ENCODE measurements around the gene SFTA2. TPM values are rescaled to one million over a fixed set of nuclear protein-coding genes. Genes with fewer than 3 reads are reported as not detected.

The SFTA2 gene
- total and polyA plus RNA-seq, 9 of the 15 experiments (the other 6 are each of a cell fraction or from before 2014, with no cell fraction given) = not detected

DNA sequence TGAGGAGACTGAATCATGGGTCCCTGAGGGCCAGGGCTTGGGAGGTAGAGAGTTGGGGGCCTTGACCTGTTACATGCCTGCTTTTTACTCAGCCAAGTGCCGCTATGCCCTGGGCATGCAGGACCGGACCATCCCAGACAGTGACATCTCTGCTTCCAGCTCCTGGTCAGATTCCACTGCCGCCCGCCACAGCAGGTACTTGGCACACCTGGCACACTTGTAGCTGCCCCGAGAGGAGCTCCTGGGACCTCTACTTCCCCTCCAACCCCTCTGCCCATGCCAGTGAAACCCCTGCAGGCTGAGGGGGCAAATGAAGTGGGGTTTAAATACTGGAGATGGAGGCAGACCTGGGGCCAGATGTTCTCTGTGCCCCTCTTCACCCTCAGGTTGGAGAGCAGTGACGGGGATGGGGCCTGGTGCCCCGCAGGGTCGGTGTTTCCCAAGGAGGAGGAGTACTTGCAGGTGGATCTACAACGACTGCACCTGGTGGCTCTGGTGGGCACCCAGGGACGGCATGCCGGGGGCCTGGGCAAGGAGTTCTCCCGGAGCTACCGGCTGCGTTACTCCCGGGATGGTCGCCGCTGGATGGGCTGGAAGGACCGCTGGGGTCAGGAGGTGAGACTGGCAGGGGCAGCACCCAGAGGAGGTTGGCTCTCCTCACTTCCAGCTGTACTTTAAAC is 43.0 kb downstream of the SFTA2 start:
- intact Hi-C loops (cut with micrococcal nuclease) = no loop called here
- peak; percentile 34; the same call in 1 of the 2 replicates for TF ChIP-seq MED1 (CRISPR knock-in tag; IDR thresholded peaks at IDR 0.05; ENCODE audit: borderline replicate concordance)
- TF ChIP-seq, protein P1, sequence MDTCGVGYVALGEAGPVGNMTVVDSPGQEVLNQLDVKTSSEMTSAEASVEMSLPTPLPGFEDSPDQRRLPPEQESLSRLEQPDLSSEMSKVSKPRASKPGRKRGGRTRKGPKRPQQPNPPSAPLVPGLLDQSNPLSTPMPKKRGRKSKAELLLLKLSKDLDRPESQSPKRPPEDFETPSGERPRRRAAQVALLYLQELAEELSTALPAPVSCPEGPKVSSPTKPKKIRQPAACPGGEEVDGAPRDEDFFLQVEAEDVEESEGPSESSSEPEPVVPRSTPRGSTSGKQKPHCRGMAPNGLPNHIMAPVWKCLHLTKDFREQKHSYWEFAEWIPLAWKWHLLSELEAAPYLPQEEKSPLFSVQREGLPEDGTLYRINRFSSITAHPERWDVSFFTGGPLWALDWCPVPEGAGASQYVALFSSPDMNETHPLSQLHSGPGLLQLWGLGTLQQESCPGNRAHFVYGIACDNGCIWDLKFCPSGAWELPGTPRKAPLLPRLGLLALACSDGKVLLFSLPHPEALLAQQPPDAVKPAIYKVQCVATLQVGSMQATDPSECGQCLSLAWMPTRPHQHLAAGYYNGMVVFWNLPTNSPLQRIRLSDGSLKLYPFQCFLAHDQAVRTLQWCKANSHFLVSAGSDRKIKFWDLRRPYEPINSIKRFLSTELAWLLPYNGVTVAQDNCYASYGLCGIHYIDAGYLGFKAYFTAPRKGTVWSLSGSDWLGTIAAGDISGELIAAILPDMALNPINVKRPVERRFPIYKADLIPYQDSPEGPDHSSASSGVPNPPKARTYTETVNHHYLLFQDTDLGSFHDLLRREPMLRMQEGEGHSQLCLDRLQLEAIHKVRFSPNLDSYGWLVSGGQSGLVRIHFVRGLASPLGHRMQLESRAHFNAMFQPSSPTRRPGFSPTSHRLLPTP (IDR thresholded peaks at IDR 0.05; ENCODE audit: borderline replicate concordance, extremely low read depth, insufficient read length) = no peak
- Histone ChIP-seq H3K9me3 (replicated peaks; ENCODE audit: control insufficient read depth, insufficient read depth, low read depth, low read length) (no peaks in the 10 kb centered on the region), H3K9ac (ENCODE audit: insufficient read depth in 1 of 2, low read depth in 2 of 2, low read length in 2 of 2) (peak overlapping the region in 1 of 2 experiments; percentile 66; a peak in 2 of 4 replicates), H3K4me3 (no peak overlapping the region), H3K36me3 (ENCODE audit: control insufficient read depth, insufficient read depth, low read length) (peaks cover 48% of the 10 kb centered on the region), H3K4me1 (replicated peaks in 1 of 2; ENCODE audit: control insufficient read depth in 2 of 2, insufficient read depth in 2 of 2, low read length in 2 of 2) (peaks cover 27 to 48% of the 10 kb centered on the region in 2 experiments), H3K27ac (ENCODE audit: extremely low read depth, low read depth, low read length) (no peak overlapping the region), H3K27me3 (ENCODE audit: control insufficient read depth in 2 of 2, insufficient read depth in 2 of 2, low read length in 2 of 2) (no peaks in the 10 kb centered on the region), H4K20me1 (replicated peaks; ENCODE audit: control insufficient read depth, insufficient read depth, low read length) (peaks cover 9% of the 10 kb centered on the region; the same call in 1 of the 2 replicates), H3K79me2 (ENCODE audit: control insufficient read depth, insufficient read depth, low read length) (peaks cover 43% of the 10 kb centered on the region), H3K9me1 (ENCODE audit: control insufficient read depth, insufficient read depth, low read length) (peaks cover 3% of the 10 kb centered on the region), H3K4me2 (ENCODE audit: insufficient read depth, low read length) (no peak overlapping the region), H2AFZ (ENCODE audit: low read depth, low read length) (no peak overlapping the region)
- FAIRE-seq = no peak
- in situ Hi-C loops (cut with MboI) = no loop called here
- CTCF ChIA-PET (ENCODE audit: low intra/inter-chr PET ratio) = no interaction called here
- no peak for DNase-seq (ENCODE audit: extremely low read depth in 1 of 4, low spot score in 3 of 4)
- ATAC-seq = no peak
- WGBS (ENCODE audit: insufficient coverage, low coverage, missing lambda C conversion rate) = 91% methylated on average over 17 of the region's 18 CpGs
- POLR2A ChIA-PET = interaction anchor here (0.5 to 1.1 kb wide), 7 partner anchors 9 to 274 kb away, joined by 3 to 5 read pairs (median 3); no protein-coding TSS in a partner anchor
- BruUV-seq (replicated peaks) = no TSS peak

Data from K562 (cell line).